NCI-H187 (cell line): ENCODE data around the gene TTLL9.

Experiments
- DNase-seq, 2 experiments: peaks; one replicate each; lab custom pipeline; 2025; lab: John Stamatoyannopoulos, UW

TTLL9 gene

GRCh38 chr20:31945785-31946184 is 75.4 kb downstream of the TTLL9 start:
- DNase-seq, result no peak

DNA sequence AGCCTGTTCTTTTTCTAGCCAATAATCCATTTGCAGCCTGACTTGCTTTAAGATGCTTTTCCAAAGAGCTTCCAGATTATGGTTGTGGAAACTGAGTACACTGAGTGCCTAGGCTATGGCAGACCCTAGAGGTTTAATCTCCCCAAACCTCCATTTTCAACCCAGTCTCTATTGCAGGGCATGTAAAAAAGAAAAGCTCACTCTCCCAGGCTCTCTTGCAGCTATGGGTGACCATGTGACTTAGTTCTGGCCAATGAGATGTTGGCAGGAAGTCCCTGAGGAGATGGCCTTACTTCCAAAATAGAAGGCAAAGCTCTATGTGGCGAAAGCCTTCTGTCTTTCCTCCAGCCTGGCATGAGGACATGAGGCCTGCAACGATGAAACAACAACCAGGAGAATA is 77.6 kb downstream of the TTLL9 start:
- DNase-seq, result no peak

DNA sequence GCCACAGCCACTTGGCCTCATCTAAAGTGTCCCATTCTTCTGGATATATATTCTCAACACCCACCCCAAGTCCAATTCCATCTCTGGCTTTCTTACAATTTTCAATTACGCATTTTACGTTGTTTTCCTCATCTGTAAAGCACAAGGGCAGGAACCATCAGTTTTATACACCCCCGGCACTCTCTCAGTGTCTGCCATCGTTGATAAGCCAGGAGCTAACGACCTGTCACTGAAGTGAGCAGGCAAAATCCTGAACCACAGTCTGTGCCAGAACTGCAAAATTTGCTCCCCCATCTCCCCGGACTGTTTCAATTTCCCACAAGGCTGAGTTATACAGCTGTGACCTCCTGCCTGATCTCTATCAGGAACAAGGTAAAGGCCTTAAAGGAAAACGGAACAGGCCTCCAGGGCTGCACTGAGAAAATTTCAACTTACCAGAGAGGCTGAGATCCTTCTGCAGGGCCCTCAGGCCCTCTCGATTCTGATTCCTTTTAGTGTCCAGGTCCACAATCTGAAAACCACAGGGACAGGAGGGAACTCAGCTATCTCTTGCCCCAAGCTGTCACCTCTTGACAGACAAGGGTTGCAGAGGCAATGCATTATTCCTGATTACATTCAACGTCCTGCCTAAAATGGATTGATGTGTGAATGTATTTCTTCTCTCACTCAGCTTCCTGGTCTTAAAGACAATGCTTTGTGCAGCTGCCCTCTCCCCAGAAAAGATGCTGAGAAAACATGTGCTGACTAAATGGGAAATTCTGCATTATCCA is 79.6 kb downstream of the TTLL9 start:
- no peak for DNase-seq

DNA sequence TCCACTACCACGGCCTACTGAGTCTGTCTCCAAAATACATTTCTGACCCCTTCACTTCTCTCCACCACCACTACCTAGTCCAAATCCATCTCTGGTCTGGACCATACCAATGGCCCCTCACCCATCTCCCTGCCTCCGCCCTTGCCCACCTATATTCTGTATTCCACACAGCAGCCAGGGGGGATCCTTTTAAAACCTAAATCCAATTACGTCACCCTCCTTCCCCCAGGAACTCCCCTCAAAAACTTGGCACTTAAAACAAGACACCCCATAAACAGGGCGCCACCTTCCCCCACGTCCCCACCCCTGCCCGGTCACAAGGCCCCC is 80.7 kb downstream of the TTLL9 start:
- DNase-seq, result no peak

GRCh38 chr20:31951530-31952453 is 81.4 kb downstream of the TTLL9 start, which contains the start of gene PDRG1:
Gene PDRG1 (minus strand): TSS chr20:31952046. CDS start chr20:31951961, 85 bp downstream.
- peak; percentile 86 to 94 for DNase-seq

DNA sequence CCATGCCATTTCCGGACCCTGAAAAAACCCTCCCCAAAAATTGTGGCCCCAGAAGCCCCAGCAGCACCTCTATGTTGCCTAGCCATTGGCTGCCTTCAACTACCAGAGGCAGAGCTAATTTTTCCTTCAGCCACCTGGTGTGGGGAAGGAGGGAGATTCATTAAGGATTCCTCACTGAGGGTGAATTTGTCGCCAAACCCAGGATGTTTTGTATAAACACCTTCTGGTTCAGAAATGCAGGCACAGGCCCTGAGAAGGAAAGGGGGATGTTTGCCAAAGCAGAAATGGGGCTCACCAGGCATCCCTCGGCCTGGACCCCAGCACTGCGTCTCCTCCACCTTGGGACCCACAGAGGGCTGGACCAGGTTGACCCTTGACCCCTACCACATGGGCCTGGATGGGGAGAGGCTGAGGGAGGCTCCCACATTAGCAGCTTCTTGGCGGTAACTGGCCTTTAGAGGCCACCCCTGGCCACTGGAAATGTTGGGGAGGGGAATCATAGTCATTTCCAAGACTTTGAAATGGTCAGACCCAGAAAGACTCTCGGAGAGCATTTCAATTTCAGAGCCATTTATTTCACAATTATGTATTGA is 83.2 kb downstream of the TTLL9 start:
- DNase-seq, result no peak

GRCh38 chr20:31954500-31954899 is 84.1 kb downstream of the TTLL9 start:
- no peak for DNase-seq

- no peak for DNase-seq
These were observed 86.4 kb downstream of the TTLL9 start for GRCh38 chr20:31956556-31957526.

- no peak for DNase-seq
These were observed 92.3 kb downstream of the TTLL9 start for GRCh38 chr20:31962761-31963160.

GRCh38 chr20:31963889-31964288 is 93.5 kb downstream of the TTLL9 start:
- DNase-seq, result no peak

DNA sequence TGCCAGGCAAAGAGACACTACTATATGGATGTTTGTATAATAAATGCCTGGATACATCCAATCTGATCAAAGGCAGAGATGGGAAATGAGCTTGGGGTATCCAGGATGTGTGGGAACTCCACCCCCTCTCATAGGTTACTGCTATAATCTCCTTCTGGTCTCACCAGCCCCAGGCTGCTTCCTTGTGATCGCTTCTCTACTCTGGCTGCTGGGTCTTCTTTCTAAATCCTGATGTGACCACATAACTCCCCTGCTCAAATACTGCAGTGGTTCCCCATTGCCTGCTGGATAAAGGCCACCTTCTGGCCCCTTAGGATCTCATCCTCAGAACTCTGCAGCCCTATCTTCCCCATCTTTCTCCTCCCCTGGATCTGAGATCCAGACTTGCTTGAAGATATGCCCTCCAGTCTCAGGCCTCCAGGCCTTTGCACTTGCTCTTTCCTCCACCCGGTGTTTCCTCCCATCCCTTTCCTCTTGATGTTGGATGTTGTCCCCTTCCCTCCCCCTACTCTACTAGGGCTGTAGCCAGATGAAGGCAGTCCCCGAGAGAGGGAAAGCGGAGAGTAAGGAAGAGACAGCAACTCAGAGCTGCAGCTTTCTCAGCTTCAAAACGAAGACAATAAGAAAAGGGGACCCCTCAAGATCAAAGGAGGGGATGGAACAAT is 96.7 kb downstream of the TTLL9 start:
- DNase-seq, result no peak

- peak in 1 of 2 experiments; percentile 58 for DNase-seq
These were observed 97.4 kb downstream of the TTLL9 start, which contains the start of gene XKR7 for GRCh38 chr20:31967830-31968249. Gene XKR7 (plus strand): TSS chr20:31968151. CDS start chr20:31968176, 25 bp downstream.

DNA sequence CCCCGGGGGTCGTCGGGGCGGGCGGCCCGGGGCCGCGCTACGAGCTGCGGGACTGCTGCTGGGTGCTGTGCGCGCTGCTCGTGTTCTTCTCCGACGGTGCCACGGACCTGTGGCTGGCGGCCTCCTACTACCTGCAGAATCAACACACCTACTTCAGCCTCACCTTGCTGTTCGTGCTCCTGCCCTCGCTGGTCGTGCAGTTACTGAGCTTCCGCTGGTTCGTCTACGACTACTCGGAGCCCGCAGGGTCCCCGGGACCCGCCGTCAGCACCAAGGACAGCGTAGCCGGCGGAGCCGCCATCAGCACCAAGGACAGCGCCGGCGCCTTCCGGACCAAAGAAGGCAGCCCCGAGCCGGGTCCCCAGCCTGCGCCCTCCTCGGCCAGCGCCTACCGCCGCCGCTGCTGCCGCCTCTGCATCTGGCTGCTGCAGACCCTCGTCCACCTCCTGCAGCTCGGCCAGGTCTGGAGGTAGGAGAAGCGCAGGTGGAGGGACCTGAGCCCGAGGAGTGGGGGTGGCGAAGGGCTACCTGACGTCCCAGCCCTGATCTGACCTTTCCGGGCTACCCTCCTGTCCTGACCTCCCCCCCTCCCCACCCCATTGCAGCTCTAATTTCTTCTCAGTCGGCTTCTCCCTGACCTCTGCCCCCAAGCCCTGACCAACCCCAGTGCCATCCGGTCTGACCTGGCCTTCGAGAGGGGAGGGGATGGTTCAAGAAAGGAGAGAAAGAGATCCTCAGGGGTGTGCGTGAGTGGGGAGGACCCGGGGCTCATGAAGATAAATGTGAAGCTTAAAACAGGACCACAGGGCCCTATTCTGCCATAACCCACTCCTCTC is 98.1 kb downstream of the TTLL9 start:
- peak in 1 of 2 experiments; percentile 5 for DNase-seq

- DNase-seq, result no peak
These were observed 99.6 kb downstream of the TTLL9 start for GRCh38 chr20:31969991-31970390.

GRCh38 chr20:31972471-31973021 is 102.1 kb downstream of the TTLL9 start:
- no peak for DNase-seq

- DNase-seq, result no peak
These were observed 103.9 kb downstream of the TTLL9 start for GRCh38 chr20:31974296-31974695.

GRCh38 chr20:31974951-31975487 is 104.6 kb downstream of the TTLL9 start:
- no peak for DNase-seq

DNA sequence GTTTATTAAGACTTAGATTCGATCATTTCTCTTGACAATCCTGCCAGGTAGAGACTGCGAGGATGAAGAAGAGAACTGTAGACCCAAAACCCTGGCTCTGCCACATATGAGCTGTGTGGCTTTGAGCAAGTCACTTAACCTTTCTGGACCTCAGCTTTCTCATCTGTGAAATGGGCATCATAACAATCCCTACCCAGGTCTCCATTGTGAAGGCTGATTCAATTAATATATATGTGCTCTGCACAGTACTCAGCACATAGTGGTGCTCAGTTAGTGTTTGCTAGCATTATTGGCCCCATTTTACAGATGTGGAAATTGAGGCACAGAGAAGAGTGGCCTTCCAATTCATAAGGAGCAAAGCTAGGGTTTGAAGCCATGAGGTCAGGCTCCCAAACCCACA is 105.4 kb downstream of the TTLL9 start:
- DNase-seq, result no peak

GRCh38 chr20:31977080-31977479 is 106.6 kb downstream of the TTLL9 start:
- no peak for DNase-seq
